ENCODE measurements around the gene PHF20.
"Not testable (repeated sequence)": the region's sequence is repeated elsewhere in the genome, so short reads cannot be mapped to it uniquely, and the experiment has no call there.

The PHF20 gene

DNA sequence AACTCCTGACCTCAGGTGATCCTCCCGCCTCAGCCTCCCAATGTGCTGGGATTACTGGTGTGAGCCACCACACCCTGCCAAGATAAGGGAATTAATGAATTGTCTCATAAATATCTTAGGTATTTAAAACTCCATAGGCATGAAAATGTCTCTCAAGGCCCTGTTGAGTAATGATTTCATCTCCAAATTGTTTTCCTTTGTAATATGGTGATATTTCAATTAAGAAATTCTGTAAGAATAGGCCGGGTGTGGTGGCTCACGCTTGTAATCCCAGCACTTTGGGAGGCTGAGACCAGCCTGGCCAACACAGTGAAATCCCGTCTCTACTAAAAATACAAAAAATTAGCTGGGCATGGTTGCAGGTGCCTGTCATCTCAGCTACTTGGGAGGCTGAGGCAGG lies 13.7 kb downstream of the PHF20 start:
- H3K27ac ChIP-seq (ENCODE audit: low read length); H3K4me3 ChIP-seq (ENCODE audit: low read length); H3K27me3 ChIP-seq (ENCODE audit: control insufficient read depth, insufficient read depth, low read length); DNase-seq (ENCODE audit: low read depth, low spot score); H3K9me3 ChIP-seq (ENCODE audit: control insufficient read depth, insufficient read depth, low read length); H3K4me1 ChIP-seq (ENCODE audit: control insufficient read depth, insufficient read depth, low read length); H3K36me3 ChIP-seq (ENCODE audit: control insufficient read depth, insufficient read depth, low read length): not testable (repeated sequence)
- WGBS (ENCODE audit: insufficient coverage, insufficient read length): no CpG with 5 or more reads among the region's 4 CpGs

DNA sequence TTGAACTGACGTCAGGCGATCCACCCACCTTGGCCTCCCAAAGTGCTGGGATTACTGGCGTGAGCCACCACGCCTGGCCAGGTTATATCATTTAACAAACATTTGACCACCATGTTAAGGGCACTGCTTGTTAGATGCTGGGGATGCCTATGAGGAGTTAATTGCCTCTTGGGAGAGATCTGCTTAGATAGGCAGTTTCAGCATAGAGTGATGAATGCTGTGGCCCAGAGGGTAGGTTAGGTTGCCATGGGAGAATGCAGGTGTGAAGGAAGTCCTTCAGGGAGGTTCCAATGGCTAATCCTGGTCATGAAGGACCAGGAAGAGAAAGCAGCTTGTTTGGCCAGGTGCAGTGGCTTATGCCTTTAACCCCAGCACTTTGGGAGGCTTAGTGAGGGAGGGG lies 17.0 kb downstream of the PHF20 start:
- no peak for DNase-seq (ENCODE audit: low read depth, low spot score)
- Histone ChIP-seq H3K9me3 (ENCODE audit: control insufficient read depth, insufficient read depth, low read length) (no peaks in the 10 kb centered on the region), H3K27me3 (ENCODE audit: control insufficient read depth, insufficient read depth, low read length) (no peaks in the 10 kb centered on the region), H3K4me3 (ENCODE audit: low read length) (no peak overlapping the region), H3K27ac (ENCODE audit: low read length) (no peak overlapping the region), H3K36me3 (ENCODE audit: control insufficient read depth, insufficient read depth, low read length) (no peaks in the 10 kb centered on the region), H3K4me1 (ENCODE audit: control insufficient read depth, insufficient read depth, low read length) (no peaks in the 10 kb centered on the region)
- no CpG with 5 or more reads among the region's 4 CpGs for WGBS (ENCODE audit: insufficient coverage, insufficient read length)

DNA sequence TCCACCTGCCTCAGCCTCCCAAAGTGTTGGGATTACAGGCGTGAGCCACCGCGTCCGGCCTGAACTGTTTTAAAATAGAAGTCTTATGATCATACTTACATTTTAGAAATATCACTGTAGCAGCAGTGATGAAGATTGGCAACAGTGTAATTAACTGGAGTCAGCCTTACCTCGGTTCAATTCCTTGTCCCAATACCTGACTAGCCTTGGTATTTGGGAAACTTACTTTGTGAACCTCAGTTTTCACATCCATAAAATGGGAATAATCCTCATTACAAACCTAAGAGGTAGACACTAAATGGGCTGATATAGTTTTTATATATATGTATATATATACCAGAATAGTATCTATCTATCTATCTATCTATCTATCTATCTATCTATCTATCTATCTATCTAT lies 19.3 kb downstream of the PHF20 start:
- no peak overlapping the region for H3K27ac ChIP-seq (ENCODE audit: low read length)
- WGBS (ENCODE audit: insufficient coverage, insufficient read length): no CpG with 5 or more reads among the region's 5 CpGs
- H3K36me3 ChIP-seq (ENCODE audit: control insufficient read depth, insufficient read depth, low read length): no peaks in the 10 kb centered on the region
- no peak overlapping the region for H3K4me3 ChIP-seq (ENCODE audit: low read length)
- H3K9me3 ChIP-seq (ENCODE audit: control insufficient read depth, insufficient read depth, low read length): no peaks in the 10 kb centered on the region
- DNase-seq (ENCODE audit: low read depth, low spot score): no peak
- no peaks in the 10 kb centered on the region for H3K27me3 ChIP-seq (ENCODE audit: control insufficient read depth, insufficient read depth, low read length)
- H3K4me1 ChIP-seq (ENCODE audit: control insufficient read depth, insufficient read depth, low read length): no peaks in the 10 kb centered on the region

DNA sequence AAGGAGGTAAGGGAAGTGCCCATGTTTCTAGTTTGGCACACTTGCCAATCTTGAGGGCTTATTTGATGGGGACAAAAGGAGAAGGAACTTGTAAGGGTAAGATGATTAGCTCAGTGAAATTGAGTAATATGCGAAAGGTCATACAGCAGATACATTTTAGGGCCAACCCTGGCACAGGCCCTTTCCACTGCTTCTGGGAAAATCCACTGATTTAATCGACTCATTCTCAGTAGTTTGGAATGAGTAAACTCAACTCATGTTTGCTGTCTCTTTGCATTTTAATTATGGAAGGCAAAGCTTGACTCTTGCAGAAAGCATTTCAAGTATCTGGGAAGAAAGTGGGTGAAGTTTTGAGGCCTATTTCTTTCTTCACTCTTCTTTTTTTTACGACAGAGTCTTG lies 20.0 kb downstream of the PHF20 start:
- Histone ChIP-seq H3K4me1 (ENCODE audit: control insufficient read depth, insufficient read depth, low read length) (no peaks in the 10 kb centered on the region), H3K9me3 (ENCODE audit: control insufficient read depth, insufficient read depth, low read length) (no peaks in the 10 kb centered on the region), H3K4me3 (ENCODE audit: low read length) (no peak overlapping the region), H3K27ac (ENCODE audit: low read length) (no peak overlapping the region), H3K36me3 (ENCODE audit: control insufficient read depth, insufficient read depth, low read length) (no peaks in the 10 kb centered on the region), H3K27me3 (ENCODE audit: control insufficient read depth, insufficient read depth, low read length) (no peaks in the 10 kb centered on the region)
- DNase-seq (ENCODE audit: low read depth, low spot score): no peak
- no CpG with 5 or more reads among the region's 3 CpGs for WGBS (ENCODE audit: insufficient coverage, insufficient read length)

DNA sequence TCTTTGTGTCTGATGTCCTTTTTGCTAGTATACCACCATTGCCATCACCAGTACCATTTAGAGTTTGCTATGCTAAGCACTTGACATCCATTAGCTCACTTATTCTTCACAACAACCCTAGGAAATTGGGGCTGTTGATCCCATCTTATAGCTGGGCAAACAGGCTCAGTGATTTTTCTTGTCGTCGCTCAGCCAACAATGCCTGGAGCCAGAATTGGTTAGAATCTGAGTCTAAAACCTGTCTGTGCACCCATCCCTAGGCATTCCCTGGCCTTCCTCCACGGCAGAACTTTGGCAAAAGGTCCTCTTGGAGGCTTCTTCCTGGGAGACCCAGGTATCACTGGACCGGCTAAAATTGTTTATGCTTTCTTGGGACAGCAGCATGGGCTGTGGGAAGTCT lies 20.9 kb downstream of the PHF20 start:
- H3K27me3 ChIP-seq (ENCODE audit: control insufficient read depth, insufficient read depth, low read length): no peaks in the 10 kb centered on the region
- no peak overlapping the region for H3K27ac ChIP-seq (ENCODE audit: low read length)
- no CpG with 5 or more reads among the region's 4 CpGs for WGBS (ENCODE audit: insufficient coverage, insufficient read length)
- no peaks in the 10 kb centered on the region for H3K9me3 ChIP-seq (ENCODE audit: control insufficient read depth, insufficient read depth, low read length)
- DNase-seq (ENCODE audit: low read depth, low spot score): no peak
- no peaks in the 10 kb centered on the region for H3K36me3 ChIP-seq (ENCODE audit: control insufficient read depth, insufficient read depth, low read length)
- H3K4me3 ChIP-seq (ENCODE audit: low read length): no peak overlapping the region
- H3K4me1 ChIP-seq (ENCODE audit: control insufficient read depth, insufficient read depth, low read length): no peaks in the 10 kb centered on the region

DNA sequence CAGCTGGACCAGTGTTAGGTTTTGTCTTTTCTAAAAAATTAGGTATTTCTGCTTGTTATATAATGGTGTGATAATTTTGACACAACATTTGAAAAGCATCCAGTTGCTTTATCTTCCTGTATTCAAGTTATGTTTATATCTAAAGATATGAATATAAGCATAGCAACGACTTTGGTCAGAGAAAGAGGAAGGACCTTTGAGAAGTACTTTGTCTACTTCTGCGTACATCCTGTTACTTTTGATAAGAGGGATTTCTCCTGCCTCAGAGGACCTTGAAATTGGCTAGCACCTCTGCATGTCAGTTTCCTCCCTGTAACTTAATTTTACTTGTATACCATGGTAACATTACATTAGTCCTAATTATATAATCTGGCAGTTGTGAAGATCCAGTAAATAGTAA lies 24.8 kb downstream of the PHF20 start:
- no peak overlapping the region for H3K27ac ChIP-seq (ENCODE audit: low read length)
- H3K4me3 ChIP-seq (ENCODE audit: low read length): no peak overlapping the region
- no CpG with 5 or more reads among the region's 2 CpGs for WGBS (ENCODE audit: insufficient coverage, insufficient read length)
- no peaks in the 10 kb centered on the region for H3K27me3 ChIP-seq (ENCODE audit: control insufficient read depth, insufficient read depth, low read length)
- no peak for DNase-seq (ENCODE audit: low read depth, low spot score)
- H3K36me3 ChIP-seq (ENCODE audit: control insufficient read depth, insufficient read depth, low read length): no peaks in the 10 kb centered on the region; the same call in 1 of the 2 replicates
- no peaks in the 10 kb centered on the region for H3K9me3 ChIP-seq (ENCODE audit: control insufficient read depth, insufficient read depth, low read length)
- no peaks in the 10 kb centered on the region for H3K4me1 ChIP-seq (ENCODE audit: control insufficient read depth, insufficient read depth, low read length)

DNA sequence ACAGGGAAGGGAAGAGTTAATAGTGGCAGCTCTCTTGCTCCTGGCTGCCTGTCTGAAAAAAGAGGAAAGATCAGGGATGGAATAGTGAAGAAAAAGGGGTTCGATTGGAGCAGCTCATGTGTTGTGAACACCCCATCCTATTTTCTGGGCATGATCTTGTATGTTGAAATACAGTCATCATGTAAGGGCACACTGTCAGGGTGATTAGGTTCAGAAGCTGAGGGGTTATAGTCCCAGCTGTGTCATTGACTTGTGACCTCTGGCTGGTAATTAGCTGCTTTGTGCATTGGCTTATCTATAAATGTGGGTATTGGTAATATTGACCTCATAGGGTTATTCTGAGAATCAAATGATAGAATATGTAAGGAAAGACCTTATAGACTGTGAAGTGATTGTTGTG lies 30.1 kb downstream of the PHF20 start:
- Histone ChIP-seq H3K4me1 (ENCODE audit: control insufficient read depth, insufficient read depth, low read length) (no peaks in the 10 kb centered on the region), H3K27me3 (ENCODE audit: control insufficient read depth, insufficient read depth, low read length) (no peaks in the 10 kb centered on the region), H3K4me3 (ENCODE audit: low read length) (no peak overlapping the region), H3K36me3 (ENCODE audit: control insufficient read depth, insufficient read depth, low read length) (no peaks in the 10 kb centered on the region; the same call in 1 of the 2 replicates), H3K27ac (ENCODE audit: low read length) (no peak overlapping the region), H3K9me3 (ENCODE audit: control insufficient read depth, insufficient read depth, low read length) (no peaks in the 10 kb centered on the region)
- WGBS (ENCODE audit: insufficient coverage, insufficient read length): no CpG with 5 or more reads among the region's 1 CpG
- DNase-seq (ENCODE audit: low read depth, low spot score): no peak

DNA sequence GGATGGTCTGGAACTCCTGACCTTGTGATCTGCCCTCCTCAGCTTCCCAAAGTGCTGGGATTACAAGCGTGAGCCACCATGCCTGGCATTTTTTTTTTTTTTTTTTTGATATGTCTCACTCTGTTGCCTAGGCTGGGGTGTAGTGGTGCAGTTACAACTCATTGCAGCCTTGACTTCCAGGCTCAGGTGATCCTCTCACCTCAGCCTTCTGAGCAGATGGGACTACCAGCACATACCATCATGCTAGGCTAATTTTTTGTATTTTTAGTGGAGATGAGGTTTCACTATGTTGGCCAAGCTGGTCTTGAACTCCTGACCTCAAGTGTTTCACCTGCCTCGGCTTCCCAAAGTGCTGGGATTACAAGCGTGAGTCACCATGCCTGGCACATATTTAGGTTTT lies 34.3 kb downstream of the PHF20 start:
- no peaks in the 10 kb centered on the region for H3K27me3 ChIP-seq (ENCODE audit: control insufficient read depth, insufficient read depth, low read length)
- no peak overlapping the region for H3K27ac ChIP-seq (ENCODE audit: low read length)
- H3K36me3 ChIP-seq (ENCODE audit: control insufficient read depth, insufficient read depth, low read length): no peaks in the 10 kb centered on the region; the same call in 1 of the 2 replicates
- no peak for DNase-seq (ENCODE audit: low read depth, low spot score)
- no peaks in the 10 kb centered on the region for H3K4me1 ChIP-seq (ENCODE audit: control insufficient read depth, insufficient read depth, low read length)
- no peak overlapping the region for H3K4me3 ChIP-seq (ENCODE audit: low read length)
- no peaks in the 10 kb centered on the region for H3K9me3 ChIP-seq (ENCODE audit: control insufficient read depth, insufficient read depth, low read length)
- no CpG with 5 or more reads among the region's 3 CpGs for WGBS (ENCODE audit: insufficient coverage, insufficient read length)

DNA sequence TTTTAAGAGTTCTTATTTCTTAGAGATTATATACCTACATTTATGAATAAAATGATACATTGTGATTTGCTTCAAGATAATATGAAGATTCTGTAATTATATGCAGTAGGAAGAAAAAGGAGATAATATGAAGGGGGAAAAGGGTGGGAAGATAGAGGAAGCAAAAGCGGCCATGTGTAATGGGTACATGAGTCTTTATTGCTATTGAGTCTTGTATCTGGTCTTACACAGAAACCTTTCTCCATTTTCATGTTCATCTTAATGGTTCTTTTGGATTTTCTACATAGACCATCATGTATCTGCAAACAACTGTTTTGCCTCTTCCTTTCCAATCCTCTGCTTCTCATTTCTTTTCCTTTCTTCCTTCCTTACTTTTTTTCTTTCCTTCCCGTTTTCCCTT lies 36.1 kb downstream of the PHF20 start:
- H3K27me3 ChIP-seq (ENCODE audit: control insufficient read depth, insufficient read depth, low read length): no peaks in the 10 kb centered on the region
- H3K27ac ChIP-seq (ENCODE audit: low read length): no peak overlapping the region
- H3K36me3 ChIP-seq (ENCODE audit: control insufficient read depth, insufficient read depth, low read length): no peaks in the 10 kb centered on the region
- DNase-seq (ENCODE audit: low read depth, low spot score): no peak
- H3K9me3 ChIP-seq (ENCODE audit: control insufficient read depth, insufficient read depth, low read length): no peaks in the 10 kb centered on the region
- 100% methylated on average over 1 of the region's 2 CpGs for WGBS (ENCODE audit: insufficient coverage, insufficient read length)
- no peak overlapping the region for H3K4me3 ChIP-seq (ENCODE audit: low read length)
- no peaks in the 10 kb centered on the region for H3K4me1 ChIP-seq (ENCODE audit: control insufficient read depth, insufficient read depth, low read length)

DNA sequence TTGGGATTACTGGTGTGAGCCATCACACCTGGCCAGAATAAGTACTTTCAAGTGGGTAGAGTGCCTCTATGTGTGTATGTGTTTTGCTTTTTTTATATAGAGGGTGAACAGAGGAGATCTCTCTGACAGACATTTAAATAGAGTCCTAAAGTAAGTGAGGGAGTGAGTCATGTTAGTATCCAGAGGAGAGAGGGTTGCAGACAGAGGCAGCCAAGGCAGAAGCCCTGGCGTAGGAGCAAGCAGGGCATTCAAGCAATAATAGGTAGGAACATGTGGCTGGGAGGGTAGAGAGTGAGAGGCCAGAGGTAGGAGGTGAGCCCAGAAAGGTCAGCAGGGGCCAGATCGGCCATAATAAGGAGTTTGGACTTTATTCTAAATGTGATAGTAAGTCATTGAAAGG lies 48.9 kb downstream of the PHF20 start:
- Histone ChIP-seq H3K4me3 (ENCODE audit: low read length) (no peak overlapping the region), H3K36me3 (ENCODE audit: control insufficient read depth, insufficient read depth, low read length) (no peaks in the 10 kb centered on the region), H3K9me3 (ENCODE audit: control insufficient read depth, insufficient read depth, low read length) (no peaks in the 10 kb centered on the region), H3K27ac (ENCODE audit: low read length) (no peak overlapping the region), H3K4me1 (ENCODE audit: control insufficient read depth, insufficient read depth, low read length) (no peaks in the 10 kb centered on the region), H3K27me3 (ENCODE audit: control insufficient read depth, insufficient read depth, low read length) (no peaks in the 10 kb centered on the region)
- no CpG with 5 or more reads among the region's 2 CpGs for WGBS (ENCODE audit: insufficient coverage, insufficient read length)
- no peak for DNase-seq (ENCODE audit: low read depth, low spot score)

DNA sequence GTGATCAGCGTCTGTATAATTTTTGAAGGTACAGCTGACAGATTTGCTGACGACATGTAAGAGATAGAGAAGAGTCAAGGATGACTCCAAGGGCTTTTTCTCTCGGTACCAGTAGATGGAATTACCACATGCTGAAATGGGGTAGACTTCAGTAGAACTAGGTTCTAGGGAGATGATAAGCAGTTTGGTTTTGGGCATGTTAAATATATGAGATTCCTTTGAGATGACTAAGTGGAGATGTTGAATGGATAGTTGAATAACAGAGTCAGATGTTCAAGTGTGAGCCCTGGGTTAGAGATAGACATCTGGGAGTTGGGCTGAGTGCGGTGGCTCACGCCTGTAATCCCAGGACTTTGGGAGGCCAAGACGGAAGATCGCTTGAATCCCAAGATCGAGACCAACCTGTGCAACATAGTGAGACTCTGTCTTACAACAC lies 50.0 kb downstream of the PHF20 start:
- no peaks in the 10 kb centered on the region for H3K4me1 ChIP-seq (ENCODE audit: control insufficient read depth, insufficient read depth, low read length)
- WGBS (ENCODE audit: insufficient coverage, insufficient read length): no CpG with 5 or more reads among the region's 8 CpGs
- H3K9me3 ChIP-seq (ENCODE audit: control insufficient read depth, insufficient read depth, low read length): no peaks in the 10 kb centered on the region
- no peak overlapping the region for H3K4me3 ChIP-seq (ENCODE audit: low read length)
- no peak for DNase-seq (ENCODE audit: low read depth, low spot score)
- H3K27me3 ChIP-seq (ENCODE audit: control insufficient read depth, insufficient read depth, low read length): no peaks in the 10 kb centered on the region
- H3K36me3 ChIP-seq (ENCODE audit: control insufficient read depth, insufficient read depth, low read length): no peaks in the 10 kb centered on the region
- no peak overlapping the region for H3K27ac ChIP-seq (ENCODE audit: low read length)
